Measurements from ENCODE around the gene STEAP3.
"Not testable (repeated sequence)": the region's sequence is repeated elsewhere in the genome, so short reads cannot be mapped to it uniquely, and the experiment has no call there.

The STEAP3 gene

DNA sequence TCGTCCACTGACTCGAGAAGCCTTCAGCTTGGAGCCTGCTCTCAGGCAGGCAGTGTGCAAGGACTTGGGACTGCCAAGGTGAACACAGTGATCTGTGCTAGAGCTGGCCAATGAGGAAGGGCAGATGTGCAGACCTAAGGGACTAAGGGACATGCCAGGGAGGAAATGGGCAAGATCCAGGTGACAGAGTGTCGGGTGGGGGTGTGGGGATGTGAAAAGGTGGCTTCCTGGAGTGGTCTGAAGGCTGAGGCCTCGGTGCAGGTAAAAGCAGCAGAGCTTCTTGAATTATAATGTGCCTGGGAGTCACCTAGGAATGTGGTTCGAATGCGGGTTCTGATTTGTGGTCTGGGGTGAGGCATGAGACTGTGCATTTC lies 42.0 kb downstream of the STEAP3 start:
- no peak for DNase-seq

DNA sequence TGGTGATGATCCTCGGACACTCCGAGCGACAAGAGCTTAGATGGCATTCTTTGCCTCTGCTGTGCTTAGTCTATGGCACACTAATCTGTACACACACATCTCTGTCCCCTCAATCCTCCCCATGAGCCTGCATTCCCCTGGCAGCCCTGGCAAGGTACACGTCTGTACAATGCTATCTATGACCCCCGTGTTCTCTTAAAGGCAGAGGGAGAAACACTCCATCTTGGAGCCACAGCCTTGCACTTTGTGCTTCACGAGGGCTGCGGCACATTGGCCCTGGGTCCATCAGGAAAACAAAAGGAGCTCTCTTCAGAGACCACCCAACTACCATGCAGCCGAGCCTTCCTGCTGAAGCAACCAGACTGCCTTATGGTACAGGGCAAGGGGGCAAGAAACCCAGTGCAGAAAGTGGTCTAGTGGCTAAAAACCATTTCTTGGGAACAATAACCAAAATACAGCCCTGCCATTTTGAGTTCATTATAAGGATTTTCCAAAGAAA lies 42.5 kb downstream of the STEAP3 start:
- DNase-seq = no peak

DNA sequence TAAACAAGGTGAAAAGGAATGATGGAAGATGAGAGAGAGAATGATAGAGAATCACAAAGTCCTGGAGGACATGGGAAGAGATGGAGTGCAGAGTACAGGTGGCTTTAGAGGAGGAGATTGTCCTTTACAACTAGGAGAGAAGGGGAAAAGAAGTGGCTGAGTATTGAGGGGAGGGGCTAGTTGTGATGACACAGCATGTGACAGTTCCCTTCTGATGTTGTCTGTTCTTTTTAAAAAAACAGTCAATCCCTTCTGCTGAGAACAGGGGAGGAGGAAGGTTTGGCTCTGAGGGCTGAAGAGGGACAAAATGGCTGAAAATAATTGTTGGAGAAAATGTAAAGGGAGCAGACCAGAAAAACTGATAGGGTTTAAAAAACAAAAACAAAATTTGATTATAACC lies 44.0 kb downstream of the STEAP3 start:
- DNase-seq = no peak

DNA sequence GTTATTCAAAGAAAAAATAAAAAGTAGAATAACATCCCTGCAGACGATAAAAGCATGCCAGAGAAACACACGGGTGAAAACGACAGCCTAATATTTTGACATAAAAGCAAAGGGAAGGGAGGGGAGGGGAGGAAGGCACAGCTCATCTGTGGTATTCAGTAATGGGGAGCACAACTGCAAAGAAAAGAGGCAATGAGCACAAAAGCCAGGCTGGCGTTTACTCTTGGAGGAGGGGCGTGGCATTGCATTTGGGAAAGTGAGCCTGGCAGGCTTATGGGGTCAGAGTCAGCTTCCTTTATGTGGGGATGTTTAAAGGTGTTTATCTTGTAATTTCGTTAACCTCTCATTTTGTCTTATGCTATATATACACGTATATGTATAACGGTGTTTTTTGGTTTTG lies 53.2 kb downstream of the STEAP3 start:
- DNase-seq = no peak

DNA sequence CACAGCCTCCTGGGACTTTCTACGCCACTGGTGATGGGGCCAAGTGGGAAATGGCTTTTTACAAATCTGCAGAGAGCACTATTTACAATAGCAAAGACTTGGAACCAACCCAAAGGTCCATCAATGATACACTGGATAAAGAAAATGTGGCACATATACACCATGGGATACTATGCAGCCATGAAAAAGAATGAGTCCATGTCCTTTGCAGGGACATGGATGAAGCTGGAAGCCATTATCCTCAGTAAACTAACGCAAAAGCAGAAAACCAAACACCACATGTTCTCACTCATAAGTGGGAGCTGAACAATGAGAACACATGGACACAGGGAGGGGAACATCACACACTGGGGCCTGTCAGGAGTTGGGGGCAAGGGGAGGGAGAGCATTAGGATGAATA lies 54.8 kb downstream of the STEAP3 start:
- not testable (repeated sequence) for DNase-seq

DNA sequence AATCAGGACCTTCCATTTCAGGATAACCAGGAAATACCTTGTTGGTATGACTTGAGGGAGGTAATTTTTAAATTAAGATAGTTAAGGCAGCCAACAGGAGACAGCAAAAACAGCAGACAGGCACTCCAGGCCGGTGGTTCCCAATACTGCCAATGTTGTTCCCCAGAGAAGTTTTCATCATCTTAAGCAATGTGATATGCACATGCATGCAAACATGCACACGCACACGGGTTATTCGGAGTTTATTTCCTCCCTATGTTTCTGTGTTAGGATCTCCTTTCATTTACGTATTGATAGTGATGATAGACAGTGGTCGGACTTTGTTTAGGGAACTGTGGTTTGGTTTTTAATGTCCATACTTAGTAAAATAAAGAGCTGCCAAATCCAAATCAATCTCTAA lies 55.3 kb downstream of the STEAP3 start:
- DNase-seq = no peak

DNA sequence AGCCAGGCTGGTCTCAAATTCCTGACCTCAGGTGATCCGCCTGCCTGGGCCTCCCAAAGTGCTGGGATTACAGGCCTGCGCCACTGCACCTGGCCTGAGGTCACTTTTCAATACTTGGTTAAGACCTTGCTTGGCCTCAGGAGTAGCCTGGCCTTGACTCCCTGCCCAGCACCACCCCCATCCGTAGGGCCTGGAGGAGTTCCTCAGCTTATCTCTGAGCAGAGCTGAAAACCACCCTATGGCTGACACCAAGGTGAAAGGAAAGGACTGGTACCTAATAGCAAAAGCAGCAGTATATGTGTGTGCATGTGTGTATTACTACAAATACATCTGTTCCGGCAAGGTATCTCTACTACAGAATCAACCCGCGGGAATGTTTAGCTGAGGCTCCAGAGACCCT lies 56.0 kb downstream of the STEAP3 start:
- DNase-seq = no peak

DNA sequence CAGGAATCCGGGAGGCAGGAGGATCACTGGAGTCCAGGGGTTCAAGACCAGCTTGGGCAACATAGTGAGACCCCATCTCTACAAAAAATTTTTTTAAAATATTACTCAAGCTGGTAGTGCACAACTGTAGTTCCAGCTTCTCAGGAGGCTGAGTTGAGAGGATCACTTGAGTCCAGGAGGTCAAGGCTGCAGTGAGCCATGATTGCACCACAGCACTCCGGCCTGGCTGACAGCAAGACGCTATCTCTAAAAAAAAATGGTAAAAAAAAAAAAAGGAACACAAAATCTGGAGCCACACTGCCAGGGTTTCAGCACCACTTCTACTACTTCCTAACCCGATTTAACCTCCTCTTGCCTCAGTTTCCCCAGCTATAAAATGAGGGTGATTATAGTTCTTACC lies 57.0 kb downstream of the STEAP3 start:
- DNase-seq = no peak

DNA sequence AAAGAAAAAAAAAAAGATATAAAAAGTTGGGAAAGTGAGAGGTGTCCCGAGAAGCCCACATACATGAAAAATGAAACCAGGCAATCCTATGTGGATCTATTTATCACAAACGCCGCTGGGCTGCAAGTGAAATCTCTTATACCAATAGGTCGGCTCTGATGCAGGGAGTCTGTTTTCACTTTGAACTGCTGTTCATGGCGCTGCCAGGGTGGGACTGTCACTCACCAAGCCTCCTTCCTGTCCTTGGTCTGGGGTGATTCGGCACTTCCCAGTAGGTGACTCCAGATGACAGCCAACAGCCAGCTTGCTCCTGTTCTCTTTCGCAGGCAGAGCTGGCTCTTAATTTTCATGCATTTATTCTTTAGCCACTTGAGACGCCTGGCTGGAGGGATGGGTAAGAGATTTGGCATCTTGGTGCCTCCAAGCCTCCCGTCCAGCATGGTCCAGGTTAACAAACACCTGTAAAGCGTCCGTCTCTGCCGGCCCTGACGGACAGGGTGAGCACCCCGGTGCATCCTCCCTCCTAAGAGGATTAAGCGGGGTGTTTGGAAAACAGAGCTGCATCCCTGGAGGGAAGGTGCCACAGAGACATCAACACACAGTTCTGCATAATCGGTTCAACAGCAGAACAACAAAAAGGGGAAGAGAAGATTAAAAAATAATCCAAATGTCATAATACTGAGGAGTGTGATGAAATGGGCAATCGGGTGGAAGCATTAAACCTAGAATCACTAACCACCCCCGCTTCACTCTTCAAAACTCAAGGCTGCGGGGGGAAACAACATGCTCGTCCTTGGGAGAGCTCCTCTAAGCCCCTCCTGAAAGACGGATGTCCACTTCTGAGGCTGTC lies 58.7 kb downstream of the STEAP3 start:
- DNase-seq = no peak

DNA sequence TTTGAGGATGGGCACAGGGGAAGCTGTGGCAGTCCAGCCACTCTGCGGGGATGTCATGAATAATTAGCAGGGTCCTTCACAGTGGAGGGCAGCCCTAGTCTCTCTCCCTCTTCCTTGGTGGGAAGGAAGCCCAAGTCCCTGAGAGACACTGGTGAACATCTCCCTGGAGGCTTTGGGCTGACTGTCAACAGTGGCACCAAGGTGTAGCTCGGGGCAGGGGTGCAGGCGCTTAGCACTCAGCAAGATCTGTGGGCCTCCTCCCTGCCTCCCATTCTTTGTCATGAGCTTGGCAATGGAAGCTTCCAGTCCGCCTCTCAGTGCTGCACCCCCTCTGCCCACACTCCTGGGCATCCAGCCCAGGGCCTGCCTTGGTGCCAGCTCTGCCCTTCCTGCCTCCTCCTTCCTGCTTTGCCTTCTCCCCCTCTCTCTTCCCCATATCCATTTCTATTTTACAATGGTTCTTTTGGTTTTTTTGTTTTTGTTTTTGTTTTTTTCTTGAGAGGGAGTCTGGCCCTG lies 59.4 kb downstream of the STEAP3 start:
- no peak for DNase-seq

DNA sequence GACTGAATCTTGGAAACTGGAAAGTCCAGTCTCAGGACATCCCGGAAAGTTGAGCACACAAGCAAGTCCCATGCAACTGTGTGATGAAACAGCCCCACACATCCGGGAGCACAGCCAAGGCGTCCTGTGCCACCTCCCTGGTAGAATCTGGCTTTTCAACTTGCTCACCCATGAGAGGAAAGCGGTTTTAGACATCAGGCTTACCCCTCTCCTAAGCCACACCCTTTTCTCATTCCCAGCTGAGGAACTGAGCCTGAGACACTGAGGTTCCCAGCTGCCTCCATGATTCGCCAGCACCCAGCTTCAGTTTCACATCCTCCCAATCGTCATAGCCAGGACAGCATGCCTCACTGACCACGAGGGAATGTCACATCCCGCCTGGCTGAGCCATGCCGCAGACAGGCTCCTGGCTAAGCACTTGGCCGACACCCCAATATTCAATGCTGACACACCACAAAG lies 60.3 kb downstream of the STEAP3 start:
- DNase-seq = no peak

DNA sequence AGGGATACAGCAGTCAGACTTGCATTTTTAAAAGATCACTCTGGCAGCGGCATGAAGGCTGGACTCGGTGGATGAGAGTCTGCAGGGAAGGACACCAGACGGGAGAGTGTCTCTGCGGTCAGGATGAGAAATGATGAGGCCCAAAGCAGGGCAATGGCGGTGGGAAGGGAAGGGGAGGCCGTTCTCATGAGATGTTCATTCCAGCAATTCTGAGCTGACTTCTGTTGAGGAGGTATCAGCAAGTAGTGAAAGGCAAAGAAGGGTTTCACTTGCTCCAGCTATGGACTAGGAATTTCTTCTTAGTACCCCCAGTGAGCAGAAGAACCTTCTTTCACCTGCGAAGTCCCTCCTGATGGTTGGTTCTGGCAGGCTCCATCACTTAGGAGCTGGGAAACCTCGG lies 63.0 kb downstream of the STEAP3 start:
- no peak for DNase-seq

DNA sequence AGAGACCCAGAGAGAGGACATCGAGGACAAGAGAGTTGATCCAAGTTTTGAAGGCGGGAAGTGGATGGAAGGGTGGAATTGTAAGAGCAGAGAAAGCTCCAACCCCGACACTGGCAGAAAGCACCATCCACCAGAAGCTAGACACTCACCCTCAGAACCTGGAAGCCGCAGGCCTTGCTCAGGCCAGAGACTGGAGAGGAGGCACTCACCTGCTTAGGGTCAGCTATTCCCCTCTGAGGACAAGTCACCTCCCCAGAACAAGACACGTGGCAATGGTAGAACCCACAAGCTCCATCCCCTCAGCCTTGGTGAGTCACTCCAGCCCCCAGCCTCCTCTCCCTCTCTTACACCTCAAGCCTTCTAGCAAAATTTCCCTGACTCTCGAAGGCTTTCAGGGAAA lies 64.9 kb downstream of the STEAP3 start:
- DNase-seq = no peak

DNA sequence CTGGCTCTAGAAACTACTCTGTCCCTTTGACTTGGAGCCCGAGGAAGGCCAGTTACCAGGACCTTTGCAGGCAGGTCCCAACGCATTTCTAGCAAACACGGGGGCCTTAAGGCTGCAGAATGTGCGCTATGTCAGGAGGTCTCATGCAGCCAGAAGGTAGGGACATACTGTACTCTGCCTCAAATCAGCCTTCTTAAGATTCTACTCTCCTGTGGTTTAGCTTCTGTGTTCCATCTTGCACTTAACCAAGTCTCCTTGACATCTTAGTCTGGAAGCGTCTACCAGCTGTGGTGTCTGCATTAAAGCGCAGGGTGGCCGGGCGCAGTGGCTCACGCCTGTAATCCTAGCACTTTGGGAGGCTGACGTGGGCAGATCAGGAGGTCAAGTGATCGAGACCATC lies 65.5 kb downstream of the STEAP3 start:
- DNase-seq = no peak

DNA sequence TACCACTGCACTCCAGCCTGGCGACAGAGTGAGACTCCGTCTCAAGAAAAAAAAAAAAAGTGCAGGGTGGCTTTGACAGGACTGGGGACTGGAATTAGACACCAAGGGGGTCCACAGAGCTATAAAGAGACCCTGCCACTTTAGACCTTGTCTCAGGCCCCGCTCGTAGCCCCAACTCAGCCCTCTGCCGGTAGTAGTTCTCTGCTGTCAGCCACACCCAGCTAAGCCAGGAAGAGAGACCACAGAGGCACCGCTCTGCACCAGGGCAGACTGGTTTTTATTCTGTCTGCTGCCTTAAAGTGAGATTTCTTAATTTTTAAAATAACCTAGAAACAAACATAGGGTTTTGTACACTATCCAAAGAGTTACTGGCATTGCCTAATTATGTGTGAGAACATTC lies 66.0 kb downstream of the STEAP3 start:
- DNase-seq = no peak

DNA sequence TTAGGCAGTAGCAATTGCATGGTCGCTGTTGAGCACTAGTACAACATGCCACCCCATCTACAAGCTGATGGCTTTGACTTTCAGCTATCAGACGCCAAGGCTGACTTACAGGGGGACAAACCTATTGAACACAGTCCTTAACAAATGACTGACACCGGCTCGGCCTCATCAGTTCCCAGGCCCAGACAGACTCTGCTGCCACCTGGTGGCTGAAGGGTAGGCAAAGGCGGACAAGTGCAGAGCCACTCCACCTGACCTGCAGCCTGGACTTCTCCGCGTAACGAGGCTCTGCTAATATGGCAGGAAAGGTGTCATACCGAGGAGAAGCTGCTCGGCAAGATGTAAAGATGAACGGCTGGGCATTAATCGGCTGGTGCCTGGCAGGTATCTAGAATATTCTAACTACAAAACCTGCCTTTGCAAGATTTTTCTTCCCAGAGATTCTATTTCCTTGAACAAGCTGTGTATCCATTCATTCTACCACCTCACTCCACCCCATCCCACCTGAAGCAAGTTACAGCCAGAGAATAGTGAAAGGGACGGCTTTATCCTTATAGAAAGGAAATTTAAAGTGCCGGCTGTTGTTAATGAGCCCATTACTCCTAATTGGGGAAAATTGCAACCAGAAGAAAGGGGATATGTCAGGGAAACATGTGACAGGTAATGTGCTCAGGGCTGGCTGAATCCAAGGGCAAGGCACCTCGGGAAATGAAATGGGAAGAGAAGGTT lies 67.4 kb downstream of the STEAP3 start:
- peak; percentile 77 for DNase-seq

DNA sequence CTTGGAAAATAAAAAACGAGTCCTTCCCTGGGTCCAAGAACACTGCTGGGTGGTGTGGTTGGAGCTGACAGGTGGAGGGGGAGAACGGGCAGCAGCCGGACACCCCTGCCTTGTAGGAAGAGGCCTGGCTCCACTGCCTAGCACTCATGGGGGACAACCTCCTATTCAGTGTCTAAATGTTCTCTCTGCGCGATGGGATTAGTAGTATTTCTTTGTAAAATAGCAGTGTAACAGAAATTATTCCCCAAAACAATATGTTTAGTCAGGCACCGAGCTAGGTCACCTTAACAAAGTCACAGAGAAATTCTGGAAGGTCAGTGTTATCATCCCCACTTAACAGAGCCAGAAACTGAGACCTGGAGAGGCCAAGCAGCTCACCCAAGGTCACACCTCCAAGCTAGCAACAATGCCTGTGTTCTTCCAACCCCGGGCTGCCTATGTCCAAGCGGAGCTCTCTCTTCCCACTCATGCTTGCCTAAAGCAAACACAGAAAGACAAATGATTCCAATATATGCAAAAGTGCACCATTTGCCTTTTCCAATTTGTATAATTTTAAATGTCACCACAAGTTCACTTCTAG lies 68.0 kb downstream of the STEAP3 start:
- DNase-seq = no peak

DNA sequence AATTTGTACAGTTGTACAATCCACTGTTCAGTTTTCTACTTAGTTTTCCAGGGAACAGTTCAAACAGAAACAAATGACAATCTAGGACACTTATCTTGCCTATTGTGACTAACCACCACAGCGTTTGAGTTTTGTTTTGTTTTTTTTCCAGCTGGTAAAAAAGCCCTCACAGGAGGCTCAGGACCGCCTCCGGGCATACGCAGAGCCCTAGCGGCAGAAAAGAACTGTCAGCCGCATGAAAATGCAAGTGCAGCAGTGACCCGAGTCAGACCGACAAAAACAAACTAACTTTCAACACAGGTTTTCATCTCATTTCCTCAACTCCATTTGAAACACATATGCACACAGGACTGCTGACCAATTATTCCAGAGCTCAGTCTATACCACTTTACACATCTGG lies 68.6 kb downstream of the STEAP3 start:
- DNase-seq = no peak

DNA sequence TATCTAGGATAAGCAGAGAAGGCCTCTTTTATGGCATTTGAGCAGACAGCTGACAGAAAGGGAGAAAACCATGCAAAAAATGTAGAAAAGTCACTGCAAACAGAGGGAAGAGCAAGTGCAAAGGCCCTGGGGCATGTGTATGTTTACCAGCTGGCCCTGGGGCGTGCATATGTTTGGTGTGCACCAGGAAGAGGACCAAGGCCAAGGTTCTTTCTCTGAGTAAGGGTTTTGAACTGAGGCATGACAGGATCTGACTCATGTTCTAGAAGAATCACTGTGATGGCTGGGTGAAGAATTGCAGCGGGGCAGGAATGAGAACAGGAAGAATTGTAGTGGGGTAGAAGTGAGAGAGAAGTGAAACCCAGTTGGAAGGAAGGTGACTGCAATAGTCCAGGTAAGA lies 69.6 kb downstream of the STEAP3 start:
- no peak for DNase-seq

DNA sequence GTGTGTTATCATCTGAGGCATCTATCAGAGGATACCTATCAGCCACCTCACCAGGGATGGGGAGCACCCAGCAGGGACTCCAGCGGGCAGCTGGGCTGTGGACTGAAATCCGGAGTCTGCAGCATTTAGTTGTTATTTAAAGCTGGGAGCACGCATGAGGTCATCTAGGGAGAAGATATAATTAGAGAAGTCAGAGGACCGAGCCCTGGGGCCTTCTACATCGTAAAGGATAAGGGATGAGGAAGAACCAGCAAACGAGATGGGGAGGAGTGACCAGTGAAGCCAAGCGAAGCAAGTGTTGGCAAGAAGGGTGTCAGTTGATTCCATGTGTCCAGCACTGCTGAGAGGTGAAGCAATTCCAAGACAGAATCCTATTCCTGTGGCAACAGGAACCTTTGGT lies 70.3 kb downstream of the STEAP3 start:
- DNase-seq = no peak

DNA sequence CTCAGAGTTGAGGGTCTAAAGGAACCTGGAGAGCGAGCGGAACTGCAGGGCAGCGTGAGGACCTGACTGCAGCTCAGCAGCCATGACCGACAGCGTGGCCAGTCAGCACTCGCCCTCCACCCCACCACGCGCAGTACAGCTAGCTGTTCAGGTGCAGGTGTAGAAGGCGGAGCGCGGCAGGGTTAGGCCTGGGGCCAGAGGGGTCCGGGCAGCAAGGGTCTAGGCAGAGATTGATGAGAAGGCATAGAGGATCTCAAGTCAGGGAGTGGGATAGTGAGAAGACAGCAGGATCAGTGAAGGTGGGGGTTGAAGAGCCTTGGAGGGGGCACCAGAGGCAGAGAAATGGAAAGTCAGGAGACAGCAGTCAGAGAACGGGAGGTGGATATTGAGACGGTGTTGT lies 71.0 kb downstream of the STEAP3 start:
- no peak for DNase-seq

DNA sequence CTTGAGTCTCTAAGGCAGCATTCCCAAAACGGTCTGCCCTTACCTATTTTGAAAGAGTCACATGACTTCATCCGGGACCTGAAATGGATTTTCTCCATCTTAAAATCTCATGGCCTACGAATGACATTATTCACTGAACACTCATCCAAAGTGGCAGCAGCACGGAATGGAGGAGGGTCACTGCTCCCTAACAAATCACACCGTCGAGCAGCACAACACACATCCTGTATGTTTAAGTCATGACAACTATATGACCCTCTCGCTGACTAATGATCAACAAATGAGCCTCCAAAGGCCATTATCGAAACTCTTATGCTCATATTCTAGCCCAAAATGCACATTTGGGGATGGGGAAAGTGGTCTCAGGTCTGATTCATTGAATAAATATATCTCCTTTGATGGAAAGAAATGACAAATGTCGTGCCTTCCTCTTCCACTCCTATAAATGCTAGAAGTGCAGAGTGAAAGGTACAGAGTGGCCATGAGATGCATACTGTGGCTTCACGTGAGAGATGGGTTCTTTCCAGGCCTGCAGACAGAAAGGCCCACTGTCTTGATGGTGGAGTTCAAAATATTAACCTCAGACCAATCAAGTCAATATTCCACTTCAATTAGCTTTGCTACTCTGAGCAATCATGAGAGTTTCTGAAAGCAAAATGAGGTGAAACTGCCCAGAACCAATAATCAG lies 72.2 kb downstream of the STEAP3 start:
- DNase-seq = no peak

DNA sequence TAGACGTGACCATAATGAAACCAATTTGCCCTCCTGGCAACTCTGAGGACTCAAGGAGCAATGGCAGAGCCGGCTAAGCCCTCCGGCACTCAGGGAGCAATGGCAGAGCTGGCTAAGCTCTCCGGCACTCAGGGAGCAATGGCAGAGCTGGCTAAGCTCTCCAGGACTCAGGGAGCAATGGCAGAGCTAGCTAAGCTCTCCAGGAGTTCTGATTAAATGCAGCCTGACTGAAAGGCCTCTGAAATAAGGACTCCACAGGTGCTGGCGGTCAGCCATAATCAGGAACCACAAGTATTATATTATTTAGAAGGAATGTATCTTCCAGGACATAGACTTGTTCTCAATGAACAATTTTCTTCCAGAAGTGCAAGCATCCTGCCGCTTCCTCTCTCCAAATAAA lies 77.8 kb downstream of the STEAP3 start:
- DNase-seq = no peak

All from stimulated activated CD4-positive, alpha-beta T cell treated with anti-CD3 and anti-CD28 coated beads, Interleukin-15, amount 100 ng/mL, for 24 hours (primary cell).